Mesodermal cell (in vitro differentiated cells): ENCODE measurements around the gene ETS2.

ENCODE experiments used
- H3K27ac ChIP-seq: 2 replicates; pipeline ENCODE4 v1.7.0; 2013; ENCODE audit warnings: mild to moderate bottlenecking, low read depth, low read length, moderate library complexity; ENCODE audit not compliant: severe bottlenecking
- H3K36me3 ChIP-seq: 2 replicates; pipeline ENCODE4 v1.7.1; 2013; ENCODE audit warnings: mild to moderate bottlenecking, low read length, moderate library complexity; ENCODE audit not compliant: control insufficient read depth, insufficient read depth
- H3K4me1 ChIP-seq: one replicate; pipeline ENCODE4 v1.7.1; 2013; ENCODE audit warnings: mild to moderate bottlenecking, low read length; ENCODE audit not compliant: insufficient read depth, control insufficient read depth, poor library complexity, severe bottlenecking
- H3K4me3 ChIP-seq: 2 replicates; pipeline ENCODE4 v1.7.0; 2013; ENCODE audit warnings: low read length, control low read depth, mild to moderate bottlenecking; ENCODE audit not compliant: insufficient read depth, poor library complexity, severe bottlenecking; ENCODE audit errors: extremely low read depth
- H3K9me3 ChIP-seq: 2 replicates; pipeline ENCODE4 v1.7.1; 2013; ENCODE audit warnings: mild to moderate bottlenecking, low read length, moderate library complexity; ENCODE audit not compliant: control insufficient read depth
- WGBS, 2 experiments: methylation state at CpG; one replicate each; pipeline ENCODE4 v1.1.5; 2013; ENCODE audit warnings: missing lambda C conversion rate in 2 of 2; ENCODE audit not compliant: insufficient coverage in 2 of 2; 5-methylcytosine and 5-hydroxymethylcytosine counted together

The ETS2 gene

DNA sequence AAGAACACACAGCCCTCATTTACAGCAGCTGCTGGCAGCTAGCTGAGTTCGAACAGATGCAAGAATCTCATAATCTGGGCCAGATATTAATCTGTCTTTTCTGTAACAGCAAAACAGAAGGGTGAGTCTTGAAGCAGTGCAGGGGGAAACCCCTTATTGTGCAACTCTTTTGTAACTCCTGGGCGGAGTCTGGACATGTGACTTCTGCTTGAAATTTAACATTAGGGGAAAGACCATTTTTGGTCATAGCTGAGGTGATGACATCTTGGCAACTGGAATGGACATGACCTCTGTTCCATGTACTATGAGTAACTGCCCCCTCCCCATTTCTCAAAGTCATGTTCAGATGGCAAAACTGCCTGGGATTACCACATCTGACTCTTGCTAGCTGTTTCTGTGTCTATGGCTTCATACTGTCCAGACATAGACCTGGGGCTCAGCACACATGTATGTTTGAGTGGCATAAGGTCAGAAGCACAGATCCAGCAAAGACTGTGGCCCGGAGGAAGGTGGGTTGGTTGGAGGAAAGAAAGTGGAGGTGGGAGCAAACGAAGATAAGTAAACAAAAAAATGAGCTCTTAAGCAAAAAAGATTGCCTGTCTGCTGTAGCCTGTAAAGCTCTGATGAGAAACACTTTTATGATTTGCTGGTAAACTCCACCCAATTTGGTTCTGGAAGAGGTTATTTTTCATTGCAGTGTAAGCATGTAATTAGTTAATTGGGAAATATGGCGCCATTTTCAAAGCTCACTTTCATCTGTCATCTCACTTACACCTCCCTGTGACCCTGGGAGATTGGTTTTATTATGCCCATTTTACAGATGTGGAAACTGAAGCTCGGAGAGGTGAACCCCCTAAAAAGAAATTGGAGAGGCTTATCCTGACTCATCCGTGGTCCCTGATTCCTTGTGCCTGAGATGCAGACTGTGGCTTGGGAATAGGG lies 26.1 kb downstream of the ETS2 start:
- 89 to 96% methylated on average over 5 to 6 of the region's 7 CpGs for WGBS, 2 experiments
- Histone ChIP-seq H3K9me3 (no peaks in the 10 kb centered on the region), H3K4me1 (no peaks in the 10 kb centered on the region), H3K27ac (no peak overlapping the region), H3K36me3 (no peaks in the 10 kb centered on the region), H3K4me3 (no peak overlapping the region)

DNA sequence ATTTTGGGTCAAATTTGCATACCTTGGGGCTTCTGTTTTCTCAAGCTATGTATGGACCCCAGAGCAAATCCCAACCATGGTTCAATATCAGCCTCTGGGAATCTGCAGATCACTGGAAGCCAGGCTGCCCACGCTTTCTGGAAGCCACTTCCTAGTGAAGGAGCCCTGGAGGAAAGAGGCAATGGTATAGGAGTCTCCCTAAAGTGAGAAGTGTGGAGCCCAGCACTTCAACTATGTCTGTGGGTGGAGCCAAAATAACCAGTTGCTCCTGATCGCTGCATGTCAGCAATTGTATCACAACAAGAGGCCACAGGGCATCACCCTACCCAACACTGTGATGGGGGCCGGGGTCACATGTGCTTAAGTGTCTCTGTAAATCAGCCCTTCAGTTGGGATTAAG lies 26.9 kb downstream of the ETS2 start:
- Histone ChIP-seq H3K4me1 (no peaks in the 10 kb centered on the region), H3K36me3 (no peaks in the 10 kb centered on the region), H3K27ac (no peak overlapping the region), H3K9me3 (no peaks in the 10 kb centered on the region), H3K4me3 (no peak overlapping the region)
- WGBS, 2 experiments: 84 to 100% methylated on average over 2 of the region's 3 CpGs

DNA sequence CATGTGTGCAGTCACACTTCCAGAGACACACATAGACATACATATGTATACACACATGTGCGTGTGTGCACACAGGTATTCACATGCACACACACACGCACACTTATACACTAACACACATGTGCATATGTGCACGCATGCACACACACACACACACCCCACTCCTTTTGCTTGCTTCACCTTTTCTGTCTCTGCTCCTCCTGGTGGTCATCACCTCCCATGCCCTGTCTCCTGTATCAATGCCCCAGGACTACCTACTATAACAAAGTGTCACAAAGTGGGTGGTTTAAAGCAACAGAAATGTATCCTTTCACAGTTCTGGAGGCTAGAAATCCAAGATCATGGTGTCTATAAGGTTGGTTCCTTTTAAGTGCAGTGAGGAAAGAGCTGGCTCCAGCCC lies 27.4 kb downstream of the ETS2 start:
- no peak overlapping the region for H3K27ac ChIP-seq
- WGBS, 2 experiments: 62 to 64% methylated on average over 3 of the region's 3 CpGs
- no peaks in the 10 kb centered on the region for H3K9me3 ChIP-seq
- no peak overlapping the region for H3K4me3 ChIP-seq
- no peaks in the 10 kb centered on the region for H3K36me3 ChIP-seq
- H3K4me1 ChIP-seq: no peaks in the 10 kb centered on the region

DNA sequence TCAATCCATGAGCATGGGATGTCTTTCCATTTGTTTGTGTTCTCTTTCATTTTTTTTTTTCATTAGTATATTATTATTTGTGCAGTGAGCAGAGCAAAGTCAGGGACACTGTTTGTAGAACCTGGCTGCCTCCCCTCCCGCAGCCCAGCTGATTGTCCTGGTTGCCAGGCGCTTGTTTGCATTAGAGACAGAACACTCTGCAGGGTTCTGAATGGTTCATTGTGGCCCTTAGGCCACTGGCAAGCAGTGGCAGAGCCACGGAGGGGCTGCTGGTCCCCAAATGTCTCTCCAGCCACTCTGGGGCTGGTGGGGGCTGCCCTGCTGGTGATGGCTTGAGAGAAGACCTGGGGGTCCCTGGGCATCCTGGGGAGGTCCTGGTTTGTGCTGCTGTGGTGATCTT lies 29.0 kb downstream of the ETS2 start:
- Histone ChIP-seq H3K4me3 (no peak overlapping the region), H3K9me3 (no peaks in the 10 kb centered on the region), H3K27ac (no peak overlapping the region), H3K36me3 (no peaks in the 10 kb centered on the region), H3K4me1 (no peaks in the 10 kb centered on the region)
- WGBS, 2 experiments: 81 to 90% methylated on average over 3 of the region's 3 CpGs

DNA sequence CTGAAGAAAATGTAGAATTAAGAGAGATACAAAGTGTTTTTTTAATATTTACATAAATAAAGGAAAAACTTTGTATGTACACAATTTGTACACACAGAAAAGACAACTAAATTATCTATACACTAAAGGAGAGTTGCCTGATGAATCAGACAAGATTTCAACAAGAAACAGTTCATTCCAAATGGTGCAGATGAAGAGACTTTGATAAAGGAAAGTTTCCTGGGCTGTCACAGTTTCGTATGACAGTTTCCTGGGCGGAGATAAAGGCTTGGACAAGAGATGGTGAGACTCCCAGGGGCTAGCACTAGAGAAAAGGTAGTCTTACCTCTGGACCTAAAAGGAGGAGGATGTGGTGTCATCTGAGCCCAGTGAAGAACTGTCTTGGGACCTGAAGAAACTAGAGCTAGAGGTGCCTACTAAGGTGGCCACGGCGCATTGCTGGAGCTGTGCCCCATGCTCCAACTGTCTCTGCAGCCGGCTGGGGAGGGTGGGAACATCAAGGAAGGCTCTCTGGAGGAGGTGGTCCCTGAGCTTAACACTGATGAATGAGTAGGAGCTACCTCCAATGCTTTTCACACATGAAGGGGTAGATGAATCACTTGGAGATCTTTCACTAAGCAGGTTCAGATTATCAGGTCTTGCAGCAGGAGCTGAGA lies 32.2 kb downstream of the ETS2 start:
- Histone ChIP-seq H3K27ac (no peak overlapping the region), H3K4me3 (no peak overlapping the region), H3K9me3 (peaks cover 4% of the 10 kb centered on the region), H3K36me3 (no peaks in the 10 kb centered on the region), H3K4me1 (no peaks in the 10 kb centered on the region)
- WGBS, 2 experiments: 63 to 73% methylated on average over 4 to 5 of the region's 5 CpGs

DNA sequence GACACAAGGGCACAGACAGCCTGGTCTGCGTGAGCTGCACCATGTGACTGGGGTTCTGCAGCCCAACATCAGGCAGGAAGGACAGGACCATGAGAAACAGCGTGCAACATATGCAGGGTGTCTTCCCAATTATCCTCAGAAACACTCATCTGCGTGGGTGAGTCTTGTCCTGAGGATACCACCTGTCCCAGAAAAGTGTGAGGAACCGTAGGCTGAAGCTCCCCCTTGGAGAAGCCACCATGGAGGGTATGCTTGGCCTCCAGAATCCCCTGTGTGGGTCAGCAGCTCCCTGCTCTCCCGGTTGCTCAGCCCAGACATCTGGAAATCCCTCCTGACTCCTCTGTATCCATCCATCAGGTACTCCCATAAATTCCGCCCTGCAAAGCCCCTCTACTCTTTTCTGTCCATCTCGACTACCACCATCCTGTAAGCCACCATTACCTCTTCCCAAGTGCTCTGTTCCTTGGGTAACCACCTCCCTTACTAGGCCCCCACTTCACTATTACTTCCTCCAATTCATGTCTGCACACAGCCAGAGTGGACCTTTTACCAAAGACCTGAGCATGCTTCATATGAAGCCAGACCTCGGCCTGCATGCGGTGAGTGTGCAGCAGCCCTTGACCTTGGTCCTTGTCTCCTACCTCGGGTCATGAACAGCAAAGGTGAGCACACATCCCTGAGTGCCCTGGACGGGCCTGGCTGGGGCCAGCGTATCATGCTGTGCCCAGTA lies 33.0 kb downstream of the ETS2 start:
- no peaks in the 10 kb centered on the region for H3K4me1 ChIP-seq
- H3K9me3 ChIP-seq: peaks cover 4% of the 10 kb centered on the region
- no peak overlapping the region for H3K4me3 ChIP-seq
- WGBS, 2 experiments: 91 to 93% methylated on average over 12 of the region's 12 CpGs
- no peaks in the 10 kb centered on the region for H3K36me3 ChIP-seq
- H3K27ac ChIP-seq: no peak overlapping the region

DNA sequence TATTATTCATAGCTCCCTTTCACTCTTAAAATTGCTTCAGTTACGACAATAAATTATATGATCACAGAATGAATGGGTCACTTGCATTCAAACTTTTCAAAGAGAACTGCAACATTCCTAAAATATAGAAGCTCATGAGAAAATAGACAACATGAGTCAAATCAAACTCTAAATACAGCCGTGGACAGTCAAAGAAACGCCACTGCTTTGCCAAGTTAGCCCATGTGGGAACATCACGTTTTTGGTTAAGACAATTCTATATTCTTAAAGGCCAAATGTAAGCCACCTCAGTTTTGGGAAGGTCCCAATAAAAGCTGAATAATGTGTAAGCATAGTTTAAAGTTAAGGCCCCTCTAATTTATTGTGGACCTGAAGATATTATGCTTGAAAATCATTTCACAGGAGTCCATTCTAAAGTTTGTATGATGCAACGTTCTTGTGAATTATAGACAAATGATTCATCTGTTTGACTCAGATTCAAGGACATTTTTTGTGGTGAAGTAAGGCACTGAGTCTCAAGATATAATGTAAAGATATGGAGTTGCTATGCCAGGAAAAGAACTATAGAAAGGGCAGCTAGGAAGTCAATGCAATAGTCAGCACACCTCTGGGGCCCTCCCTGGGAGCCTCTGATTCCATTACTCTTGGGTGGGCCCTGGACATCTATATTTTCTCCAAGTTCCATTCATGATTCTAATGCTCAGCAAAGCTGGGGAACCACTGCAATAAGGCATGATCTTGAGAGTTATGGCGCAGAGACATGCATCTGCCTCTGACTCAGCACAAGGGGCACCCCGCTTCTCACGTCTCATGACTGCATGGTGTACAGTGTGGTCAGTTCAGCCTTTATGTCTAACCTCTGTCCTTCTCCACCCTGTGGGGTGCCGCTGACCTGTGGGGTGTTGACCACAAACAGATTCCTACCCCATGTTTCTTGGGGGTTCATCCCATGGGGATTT lies 33.9 kb downstream of the ETS2 start:
- no peak overlapping the region for H3K27ac ChIP-seq

DNA sequence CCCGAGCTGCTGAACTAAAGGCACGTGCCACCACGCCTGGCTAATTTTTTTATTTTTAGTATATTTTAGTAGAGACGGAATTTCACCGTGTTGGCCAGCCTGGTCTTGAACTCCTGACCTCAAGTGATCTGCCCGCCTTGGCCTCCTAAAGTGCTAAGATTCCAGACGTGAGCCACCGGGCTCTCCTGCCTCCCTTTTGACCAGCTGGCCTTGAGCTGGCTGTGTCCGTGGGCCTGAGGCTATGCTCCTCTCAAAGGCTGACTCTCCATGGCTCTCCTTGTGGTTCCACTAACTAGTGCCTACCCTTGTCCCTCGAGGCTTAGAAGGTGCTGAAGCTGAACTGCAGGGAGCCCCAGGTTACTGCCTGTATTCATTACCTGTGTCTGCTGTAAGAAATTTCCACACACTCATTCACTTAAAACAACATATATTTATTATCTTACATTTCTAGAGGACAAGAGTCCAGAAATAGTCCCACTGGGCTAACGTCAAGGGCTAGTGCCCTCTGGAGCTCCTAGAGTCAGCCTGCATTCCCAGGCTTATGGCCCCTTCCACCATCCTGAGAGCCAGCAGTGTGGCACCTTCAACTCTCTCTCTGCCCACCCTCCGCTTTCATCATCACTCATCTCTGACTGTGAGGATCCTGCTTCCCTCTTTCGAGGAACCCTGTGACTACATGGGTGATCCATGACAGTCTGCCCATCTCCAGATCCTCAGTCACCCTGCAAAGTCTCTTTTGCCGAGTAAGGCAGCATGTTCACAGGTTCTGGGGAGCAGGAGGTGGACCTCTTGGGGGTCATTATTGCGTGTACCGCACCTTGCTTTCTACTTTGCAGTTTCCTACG lies 34.9 kb downstream of the ETS2 start:
- H3K4me1 ChIP-seq: no peaks in the 10 kb centered on the region
- peaks cover 4% of the 10 kb centered on the region for H3K9me3 ChIP-seq
- 92 to 96% methylated on average over 13 to 16 of the region's 17 CpGs for WGBS, 2 experiments
- H3K36me3 ChIP-seq: no peaks in the 10 kb centered on the region
- no peak overlapping the region for H3K4me3 ChIP-seq
- H3K27ac ChIP-seq: no peak overlapping the region

More for the DNA sequence above, 33.9 kb downstream of the ETS2 start:
- no peak overlapping the region for H3K4me3 ChIP-seq
- peaks cover 4% of the 10 kb centered on the region for H3K9me3 ChIP-seq
- H3K4me1 ChIP-seq: no peaks in the 10 kb centered on the region
- H3K36me3 ChIP-seq: no peaks in the 10 kb centered on the region
- 94 to 95% methylated on average over 5 to 8 of the region's 9 CpGs for WGBS, 2 experiments

DNA sequence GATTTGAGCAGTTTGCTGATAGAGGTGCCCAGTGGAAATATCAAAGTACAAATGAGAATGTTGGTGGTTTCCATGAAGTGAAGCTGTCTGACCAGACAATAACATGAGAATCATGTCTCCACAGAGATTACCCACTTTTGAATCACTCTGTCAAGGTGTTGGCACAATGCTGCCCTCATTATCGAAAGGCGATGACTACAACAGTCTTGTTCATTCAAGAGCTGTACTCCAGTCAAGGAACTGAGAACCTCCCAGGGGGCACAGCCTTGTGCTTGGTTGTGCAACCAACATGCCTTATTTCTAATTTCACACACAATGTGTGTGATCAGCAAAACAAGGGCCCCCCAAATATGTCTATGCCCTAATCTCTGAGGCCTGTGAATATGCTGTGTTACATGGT lies 35.7 kb downstream of the ETS2 start:
- Histone ChIP-seq H3K4me1 (no peaks in the 10 kb centered on the region), H3K27ac (no peak overlapping the region), H3K9me3 (peaks cover 4% of the 10 kb centered on the region), H3K36me3 (no peaks in the 10 kb centered on the region), H3K4me3 (no peak overlapping the region)
- 94 to 100% methylated on average over 1 to 2 of the region's 2 CpGs for WGBS, 2 experiments
